Endometrium (tissue), 2 donors: ENCODE data around the gene SLC1A1.

ENCODE experiments used
- FAIRE-seq: peaks from 2 replicates; lab custom pipeline; 2012; peaks lifted over from hg19 to GRCh38; lab: Jason Lieb, UNC
- donor health status: control.
- donor health status: control.

Gene SLC1A1

DNA sequence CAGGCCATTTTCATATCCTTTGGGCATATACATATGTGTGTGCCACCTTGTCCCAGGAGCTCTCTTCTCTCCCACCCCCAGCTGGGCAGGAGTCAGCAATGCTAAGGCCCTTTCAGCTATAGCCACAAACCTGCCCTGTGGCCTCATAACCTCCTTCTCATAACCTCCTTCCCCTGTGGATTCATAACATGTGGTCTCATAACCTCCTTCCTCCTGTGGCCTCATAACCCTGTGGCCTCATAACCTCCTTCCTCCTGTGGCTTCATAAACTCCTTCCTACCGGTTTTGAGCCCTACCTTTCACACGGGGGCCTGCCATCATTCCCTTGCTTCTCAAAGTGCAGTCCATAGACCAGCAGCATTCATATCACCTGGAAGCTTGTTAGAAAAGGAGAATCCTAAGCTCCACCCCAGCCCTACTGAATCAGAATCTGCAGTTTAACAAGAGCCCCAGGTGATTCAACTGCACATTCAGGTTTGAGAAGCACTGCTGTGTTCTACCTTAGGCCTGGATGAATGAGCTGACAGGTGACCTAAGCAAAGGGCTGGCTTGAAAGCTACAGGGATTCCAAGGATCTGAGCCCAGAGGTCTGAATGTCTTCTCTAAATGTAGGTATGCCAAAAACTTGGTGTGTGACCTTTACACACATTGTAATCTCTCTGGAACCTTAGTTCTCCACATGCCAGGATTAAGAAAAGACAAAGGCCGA lies 129.9 kb downstream of the SLC1A1 start:
- no peak for FAIRE-seq

DNA sequence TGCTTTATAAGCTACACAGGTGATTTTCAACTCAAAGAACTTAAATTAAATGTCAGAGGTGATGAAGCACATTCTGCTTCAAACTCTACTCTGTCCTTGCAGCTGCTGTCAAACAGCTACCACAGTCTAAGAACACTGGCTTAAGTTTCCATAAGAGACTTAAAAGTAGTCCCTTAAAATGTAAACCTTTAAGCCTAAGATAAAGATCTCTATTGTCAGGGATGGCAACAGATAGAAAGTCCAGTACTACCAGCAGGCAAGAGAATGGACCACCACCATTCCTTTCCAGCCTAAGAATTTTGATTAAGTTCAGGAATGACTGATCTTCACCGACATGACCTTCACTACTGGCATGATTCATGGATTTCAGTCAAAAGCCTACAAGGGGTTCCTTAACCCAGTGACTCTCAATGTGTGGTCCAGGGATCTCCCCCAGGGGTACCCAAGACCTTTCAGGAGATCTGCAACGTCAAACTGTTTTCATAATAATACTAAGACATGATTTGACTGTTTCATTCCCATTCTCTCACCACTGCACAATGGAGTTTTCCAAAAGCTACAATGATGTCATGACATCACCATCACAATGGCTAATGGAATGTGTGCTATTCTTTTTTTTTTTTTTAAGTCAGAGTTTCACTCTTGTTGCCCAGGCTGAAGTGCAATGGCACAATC lies 130.8 kb downstream of the SLC1A1 start:
- no peak for FAIRE-seq

DNA sequence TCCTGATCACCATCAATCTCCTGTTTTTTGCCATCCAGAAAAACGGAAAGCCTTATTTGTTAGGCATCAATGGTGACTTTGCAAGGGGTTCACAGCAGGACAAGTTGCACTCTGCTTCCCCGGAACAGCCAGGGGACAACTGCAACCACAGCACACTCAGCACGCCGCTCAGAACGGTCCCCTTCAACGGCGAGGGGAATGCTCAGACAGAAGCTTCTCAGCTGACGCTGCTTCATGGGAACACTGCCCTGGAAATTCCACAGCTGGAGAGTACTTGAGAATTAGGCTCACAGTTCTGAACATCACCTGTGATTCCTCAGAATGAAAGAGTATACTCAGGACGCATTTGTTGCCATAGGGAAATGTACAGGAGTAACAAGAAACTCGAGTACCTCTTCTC lies 131.7 kb downstream of the SLC1A1 start:
- FAIRE-seq = no peak

DNA sequence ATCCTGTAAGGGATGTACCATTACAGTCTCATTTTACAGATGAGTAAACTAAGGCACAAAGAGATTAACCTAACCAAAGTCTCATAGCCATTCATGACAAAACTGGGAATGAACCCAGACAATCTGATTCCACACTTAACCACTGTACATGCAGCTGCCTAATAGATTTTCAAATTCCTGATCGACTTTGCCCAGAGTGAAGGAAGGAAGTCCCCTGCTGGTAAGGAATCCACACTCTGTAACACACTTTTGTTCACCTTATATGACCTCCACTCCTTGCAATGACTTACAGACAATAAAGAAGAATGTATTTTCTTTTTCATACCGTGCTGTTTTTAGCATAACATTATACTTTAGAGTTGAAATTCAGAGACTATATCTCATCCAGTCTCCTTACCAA lies 140.6 kb downstream of the SLC1A1 start:
- no peak for FAIRE-seq
